Skin of body (tissue), 2 donors: ENCODE measurements around the gene PDF. TPM values are rescaled to one million over a fixed set of nuclear protein-coding genes. Genes with fewer than 3 reads are reported as not detected.
"Not testable (repeated sequence)": the region's sequence is repeated elsewhere in the genome, so short reads cannot be mapped to it uniquely, and the experiment has no call there.

Experiments
- DNase-seq: peaks from one replicate; lab custom pipeline; 2025; lab: John Stamatoyannopoulos, UW
- total RNA-seq: library from RNA; depleted of rRNA; stranded (reverse); fragments of >200 nt; gene quantifications from one replicate; pipeline ENCODE4 v1.2.3, GENCODE V29; 2014

PDF gene
- total RNA-seq: 8.9 TPM

GRCh38 chr16:69330286-69331109, at the start of gene PDF:
Gene PDF, minus strand, starts transcription at chr16:69330588. Its CDS starts 18 bp downstream, at chr16:69330570.
- DNase-seq: peak; percentile 88

- DNase-seq: no peak
Observed at GRCh38 chr16:69378760-69379159, 48.4 kb upstream of the PDF start.

GRCh38 chr16:69378036-69378435, 47.6 kb upstream of the PDF start:
- DNase-seq: no peak

GRCh38 chr16:69376393-69377059, 46.1 kb upstream of the PDF start:
- DNase-seq: no peak

GRCh38 chr16:69373019-69373418, 42.6 kb upstream of the PDF start:
- DNase-seq: no peak

GRCh38 chr16:69371564-69371963, 41.2 kb upstream of the PDF start:
- DNase-seq: no peak

- DNase-seq: no peak
Observed at GRCh38 chr16:69368866-69369265, 38.5 kb upstream of the PDF start.

- no peak for DNase-seq
Observed at GRCh38 chr16:69367980-69368379, 37.6 kb upstream of the PDF start.

GRCh38 chr16:69366431-69366830, 36.0 kb upstream of the PDF start:
- no peak for DNase-seq

GRCh38 chr16:69365901-69366300, 35.5 kb upstream of the PDF start:
- DNase-seq: no peak

GRCh38 chr16:69364088-69364487, 33.7 kb upstream of the PDF start:
- DNase-seq: no peak

- DNase-seq: no peak
Observed at GRCh38 chr16:69363281-69363717, 32.9 kb upstream of the PDF start.

- not testable (repeated sequence) for DNase-seq
Observed at GRCh38 chr16:69360070-69360469, 29.7 kb upstream of the PDF start.

GRCh38 chr16:69351309-69352027, 21.1 kb upstream of the PDF start, which contains the start of gene TMED6:
Gene TMED6, minus strand, starts transcription at chr16:69351786. Its CDS starts 33 bp downstream, at chr16:69351753.
- no peak for DNase-seq

- no peak for DNase-seq
Observed at GRCh38 chr16:69350536-69351133, 20.2 kb upstream of the PDF start.

- no peak for DNase-seq
Observed at GRCh38 chr16:69349536-69349935, 19.1 kb upstream of the PDF start.

- DNase-seq: no peak
Observed at GRCh38 chr16:69348222-69348621, 17.8 kb upstream of the PDF start.

GRCh38 chr16:69346683-69347082, 16.3 kb upstream of the PDF start:
- no peak for DNase-seq

GRCh38 chr16:69345923-69346322, 15.5 kb upstream of the PDF start:
- no peak for DNase-seq

- no peak for DNase-seq
Observed at GRCh38 chr16:69344171-69344570, 13.8 kb upstream of the PDF start.

- no peak for DNase-seq
Observed at GRCh38 chr16:69340095-69340644, 9.8 kb upstream of the PDF start.
